GM10266 (cell line): ENCODE measurements around the gene RHBDF1.
"Not testable (repeated sequence)": the region's sequence is repeated elsewhere in the genome, so short reads cannot be mapped to it uniquely, and the experiment has no call there.

Experiments used
- DNase-seq: peaks from one replicate; pipeline ENCODE4 v3.0.0; 2012; ENCODE audit errors: extremely low spot score
- CTCF ChIP-seq: IDR thresholded peaks from 2 replicates; pipeline ENCODE4 v1.5.1; 2012; ENCODE audit warnings: mild to moderate bottlenecking, low read depth; ENCODE audit not compliant: control insufficient read depth, insufficient read depth; ENCODE audit errors: missing control alignments

The RHBDF1 gene

GRCh38 chr16:17062-17765, 55.2 kb downstream of the RHBDF1 start:
- DNase-seq = not testable (repeated sequence)

- peak; percentile 67 for TF ChIP-seq CTCF
- not testable (repeated sequence) for DNase-seq
Measured at GRCh38 chr16:10772-11171, 61.7 kb downstream of the RHBDF1 start.

GRCh38 chr16:9903-10665, 62.3 kb downstream of the RHBDF1 start:
- no peak for DNase-seq
- no peak for TF ChIP-seq CTCF
